H1 (cell line): ENCODE data around the gene OTUD3. TPM values are rescaled to one million over a fixed set of nuclear protein-coding genes. Genes with fewer than 3 reads are reported as not detected.

Source experiments
- CTCF ChIA-PET: fragments of 300-600 bp; sonication (Branson Sonifier 250); formaldehyde crosslinking; loops from one replicate; lab custom pipeline; 2021; ENCODE audit not compliant: partially characterized antibody; lab: Charles Lee
- POLR2A ChIA-PET: fragments of 300-600 bp; sonication (Branson Sonifier 250); formaldehyde crosslinking; loops from one replicate; lab custom pipeline; 2021; ENCODE audit warnings: inconsistent platforms; ENCODE audit not compliant: partially characterized antibody; lab: Charles Lee
- DNase-seq, 2 experiments: peaks; one replicate each; pipeline versions ENCODE4 v3.0.0 to v3.0.0-alpha.2; 2010 to 2022; ENCODE audit warnings: low spot score in 2 of 2, low read depth in 1 of 2, mixed read lengths in 1 of 2
- FAIRE-seq: peaks from 2 replicates; lab custom pipeline; 2011; peaks lifted over from hg19 to GRCh38; lab: Jason Lieb, UNC
- H2AFZ ChIP-seq: 2 replicates; pipeline ENCODE4 v1.8.1; 2012; ENCODE audit warnings: low read length, inconsistent platforms
- H2AK5ac ChIP-seq: 2 replicates; pipeline ENCODE4 v1.6.1; 2013; ENCODE audit warnings: low read depth, low read length
- H2BK120ac ChIP-seq: replicated peaks from 2 replicates; pipeline ENCODE3; 2013; ENCODE audit warnings: low read depth, low read length, inconsistent platforms
- H2BK12ac ChIP-seq: 2 replicates; pipeline ENCODE4 v1.6.1; 2013; ENCODE audit warnings: low read depth, low read length
- H2BK15ac ChIP-seq: 2 replicates; pipeline ENCODE4 v1.6.1; 2013; ENCODE audit warnings: low read length
- H2BK20ac ChIP-seq: 2 replicates; pipeline ENCODE4 v1.6.1; 2013; ENCODE audit warnings: low read length
- H2BK5ac ChIP-seq: 2 replicates; pipeline ENCODE4 v1.6.1; 2013; ENCODE audit warnings: low read depth, low read length
- H3K14ac ChIP-seq: 2 replicates; pipeline ENCODE4 v1.6.1; 2013; ENCODE audit warnings: inconsistent platforms; ENCODE audit not compliant: insufficient read length
- H3K18ac ChIP-seq: 2 replicates; pipeline ENCODE4 v1.6.1; 2013; ENCODE audit warnings: low read length; ENCODE audit errors: extremely low read depth
- H3K23ac ChIP-seq: 2 replicates; pipeline ENCODE4 v1.6.1; 2013; ENCODE audit warnings: inconsistent platforms; ENCODE audit not compliant: insufficient read length
- H3K23me2 ChIP-seq: 2 replicates; pipeline ENCODE4 v1.6.1; 2013; ENCODE audit warnings: low read depth, low read length
- H3K27ac ChIP-seq: 2 replicates; pipeline ENCODE4 v1.6.1; 2011; ENCODE audit warnings: low read depth, low read length, inconsistent platforms
- H3K27me3 ChIP-seq, 4 experiments: replicated peaks in 1 of 4; 1 replicate in 1 of 4; 2 replicates in 3 of 4; pipeline versions ENCODE4 v1.6.1 to v1.8.1; 2011 to 2013; ENCODE audit warnings: low read length in 3 of 4, mild to moderate bottlenecking in 3 of 4, inconsistent platforms in 2 of 4, mixed read lengths in 2 of 4, moderate library complexity in 1 of 4; ENCODE audit not compliant: control insufficient read depth in 3 of 4, insufficient read depth in 3 of 4; ENCODE audit errors: extremely low read depth in 1 of 4
- H3K36me3 ChIP-seq, 4 experiments: 2 replicates each; pipeline versions ENCODE4 v1.6.1 to v1.8.1; 2011 to 2013; ENCODE audit warnings: mild to moderate bottlenecking in 4 of 4, low read length in 3 of 4, moderate library complexity in 2 of 4, control low read depth in 1 of 4, inconsistent platforms in 1 of 4; ENCODE audit not compliant: insufficient read depth in 4 of 4, control insufficient read depth in 2 of 4
- H3K4ac ChIP-seq: replicated peaks from 2 replicates; pipeline ENCODE3; 2013; ENCODE audit warnings: low read length, low read depth, mixed read lengths, inconsistent platforms; ENCODE audit not compliant: insufficient read length
- H3K4me1 ChIP-seq, 4 experiments: replicated peaks in 1 of 4; 1 replicate in 1 of 4; 2 replicates in 3 of 4; pipeline versions ENCODE4 v1.6.1 to v1.8.1; 2011 to 2013; ENCODE audit warnings: low read length in 3 of 4, inconsistent platforms in 2 of 4, mixed read lengths in 1 of 4; ENCODE audit not compliant: insufficient read depth in 4 of 4, control insufficient read depth in 3 of 4
- H3K4me2 ChIP-seq, 2 experiments: 2 replicates each; pipeline versions ENCODE4 v1.6.1 to v1.8.1; 2011 to 2013; ENCODE audit warnings: low read depth in 2 of 2, low read length in 2 of 2, control low read depth in 1 of 2, inconsistent platforms in 1 of 2, mild to moderate bottlenecking in 1 of 2; ENCODE audit not compliant: insufficient read depth in 1 of 2
- H3K4me3 ChIP-seq, 4 experiments: fragments of 200-600, 300-600 bp in 1 of 4; sonication (generic), shearing (Covaris generic), sonication (Bioruptor Twin) in 1 of 4; 2 replicates each; pipeline versions ENCODE4 v1.5.1 to v1.8.1; 2011 to 2016; ENCODE audit warnings: low read length in 4 of 4, low read depth in 3 of 4, control low read depth in 2 of 4, inconsistent platforms in 2 of 4, mild to moderate bottlenecking in 2 of 4, mixed read lengths in 1 of 4, moderate library complexity in 1 of 4; ENCODE audit not compliant: insufficient read depth in 2 of 4; ENCODE audit errors: extremely low read depth in 1 of 4
- H3K56ac ChIP-seq: replicated peaks from 2 replicates; pipeline ENCODE3; 2013; ENCODE audit warnings: low read depth, mild to moderate bottlenecking, mixed read lengths, low read length, inconsistent platforms; ENCODE audit not compliant: insufficient read length
- H3K79me1 ChIP-seq: 2 replicates; pipeline ENCODE4 v1.6.1; 2013; ENCODE audit warnings: low read depth, low read length, control low read depth
- H3K79me2 ChIP-seq, 2 experiments: 2 replicates each; pipeline versions ENCODE4 v1.6.1 to v1.8.1; 2012 to 2013; ENCODE audit warnings: low read length in 2 of 2, mild to moderate bottlenecking in 2 of 2, inconsistent platforms in 1 of 2; ENCODE audit not compliant: insufficient read depth in 2 of 2, control insufficient read depth in 1 of 2
- H3K9ac ChIP-seq, 4 experiments: replicated peaks in 1 of 4; 1 replicate in 1 of 4; 2 replicates in 3 of 4; pipeline versions ENCODE4 v1.6.1 to v1.8.1; 2011 to 2013; ENCODE audit warnings: low read depth in 3 of 4, low read length in 3 of 4, control low read depth in 2 of 4, mild to moderate bottlenecking in 2 of 4, moderate library complexity in 2 of 4, inconsistent platforms in 1 of 4; ENCODE audit errors: extremely low read depth in 1 of 4
- H3K9me3 ChIP-seq, 2 experiments: 2 replicates each; pipeline versions ENCODE4 v1.6.1 to v1.8.1; 2012 to 2013; ENCODE audit warnings: mild to moderate bottlenecking in 2 of 2, moderate library complexity in 2 of 2, control low read depth in 1 of 2, inconsistent platforms in 1 of 2, low read depth in 1 of 2, low read length in 1 of 2, mixed read lengths in 1 of 2; ENCODE audit not compliant: insufficient read depth in 2 of 2
- H4K20me1 ChIP-seq, 2 experiments: replicated peaks in 1 of 2; 2 replicates each; pipeline versions ENCODE3 to v1.8.1; 2011 to 2013; ENCODE audit warnings: inconsistent platforms in 2 of 2, low read length in 2 of 2, mild to moderate bottlenecking in 1 of 2; ENCODE audit not compliant: insufficient read depth in 2 of 2, control insufficient read depth in 1 of 2
- H4K5ac ChIP-seq: 2 replicates; pipeline ENCODE4 v1.6.1; 2013; ENCODE audit warnings: low read length, low read depth, mixed read lengths, inconsistent platforms; ENCODE audit not compliant: insufficient read length
- H4K8ac ChIP-seq: 2 replicates; pipeline ENCODE4 v1.8.0; 2013; ENCODE audit warnings: mild to moderate bottlenecking, moderate library complexity, low read length, inconsistent platforms; ENCODE audit not compliant: insufficient read depth; ENCODE audit errors: extremely low read depth
- H4K91ac ChIP-seq: replicated peaks from 2 replicates; pipeline ENCODE3; 2013; ENCODE audit warnings: low read length, mixed read lengths, inconsistent platforms; ENCODE audit not compliant: insufficient read length
- CREB1 ChIP-seq: IDR thresholded peaks from 2 replicates; pipeline ENCODE4 v1.6.1; 2012; ENCODE audit warnings: inconsistent platforms
- WGBS, 2 experiments: shearing (Covaris generic) in 1 of 2; methylation state at CpG; one replicate each; pipeline versions ENCODE4 v1.1.6 to v1.1.7; 2013 to 2015; ENCODE audit warnings: low lambda C conversion rate in 2 of 2, mixed read lengths in 2 of 2, inconsistent platforms in 1 of 2, low coverage in 1 of 2, missing lambda C conversion rate in 1 of 2; ENCODE audit not compliant: insufficient replicate concordance in 2 of 2, insufficient coverage in 1 of 2, insufficient read length in 1 of 2; ENCODE audit errors: extremely low coverage in 1 of 2, missing lambda C conversion rate in 1 of 2; 5-methylcytosine and 5-hydroxymethylcytosine counted together
- polyA plus RNA-seq, 7 experiments: library from polyadenylated mRNA; depleted of rRNA in 3 of 7; stranded (reverse) in 5 of 7; unstranded in 2 of 7; fragments of >200 nt in 5 of 7; fragments of 200-250 nt in 2 of 7; gene quantifications; 1 replicate in 5 of 7; 2 replicates in 1 of 7; 4 replicates in 1 of 7; pipeline versions ENCODE4 v1.2.1 to v1.2.3, GENCODE V29; 2011 to 2013; ENCODE audit warnings: missing spikeins in 2 of 7, mixed read lengths in 2 of 7
- total RNA-seq: library from RNA; stranded (reverse); fragmentation: NEBNext Ultra II Directional; extraction: Animal tissue kit (Norgen Biotek cat#: 25700); gene quantifications from 2 replicates; pipeline ENCODE4 v1.2.1, GENCODE V29; 2021

OTUD3 gene
- total and polyA plus RNA-seq, 2 of the 8 experiments (the other 6 are each of a cell fraction or from before 2014, with no cell fraction given): 6.3 to 11.9 TPM

DNA sequence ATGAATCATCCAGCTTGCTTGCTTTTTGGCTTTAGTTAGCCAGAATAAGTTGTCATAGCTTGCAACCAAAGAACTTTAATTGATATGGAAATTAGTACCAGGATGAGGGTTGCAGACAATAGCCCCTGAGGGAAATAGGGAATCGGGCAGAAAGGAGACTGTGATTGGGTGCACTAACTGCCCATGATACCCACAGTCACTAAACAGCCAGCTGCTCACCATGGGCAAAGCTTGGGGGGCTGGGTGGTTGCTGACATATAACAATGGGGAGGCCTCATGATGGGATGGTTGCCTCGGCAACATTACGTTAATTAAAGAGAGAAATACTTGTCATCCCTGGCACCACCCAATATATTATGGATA lies 59.0 kb downstream of the OTUD3 start:
- Histone ChIP-seq H4K20me1 (no peaks in the 10 kb centered on the region), H4K91ac (no peak overlapping the region), H3K27ac (no peak overlapping the region), H3K4ac (no peak overlapping the region), H3K36me3 (no peaks in the 10 kb centered on the region), H2BK5ac (no peak overlapping the region), H2AK5ac (no peak overlapping the region), H3K79me2 (no peaks in the 10 kb centered on the region), H4K5ac (no peak overlapping the region), H3K27me3 (no peaks in the 10 kb centered on the region), H3K79me1 (no peaks in the 10 kb centered on the region), H3K56ac (no peak overlapping the region), H2BK12ac (0 out of 2 replicates have a peak overlapping the region, but pooled peaks have one; percentile 9), H4K8ac (no peak overlapping the region), H2BK120ac (no peak overlapping the region), H2BK20ac (no peak overlapping the region), H3K18ac (no peak overlapping the region), H3K9me3 (peaks cover 0 to 2% of the 10 kb centered on the region in 2 experiments; a peak in 1 of 4 replicates), H3K4me1 (peaks cover 0 to 5% (median 0%) of the 10 kb centered on the region in 4 experiments; a peak in 1 of 7 replicates), H3K9ac (no peak overlapping the region), H3K4me3 (no peak overlapping the region), H2AFZ (no peak overlapping the region; the same call in 1 of the 2 replicates), H3K14ac (no peak overlapping the region), H3K23me2 (no peaks in the 10 kb centered on the region; the same call in 1 of the 2 replicates), H2BK15ac (no peak overlapping the region), H3K23ac (no peak overlapping the region), H3K4me2 (no peak overlapping the region)
- ChIA-PET POLR2A (no interaction called here), CTCF (interaction anchor here (1.8 kb wide), 1 partner anchor 211 kb away, joined by 4 read pairs; no protein-coding TSS in a partner anchor)
- DNase-seq (no peak), FAIRE-seq (no peak)
- no peak for TF ChIP-seq CREB1
- WGBS, 2 experiments: 87% methylated on average over 3 of the region's 3 CpGs; no CpG with 5 or more reads in 1 of the 2 experiments
